PC-9 (cell line): ENCODE data around the gene ME3. TPM values are rescaled to one million over a fixed set of nuclear protein-coding genes. Genes with fewer than 3 reads are reported as not detected.

Experiments
- BruUV-seq: library from RNA; stranded (reverse); fragments of 400-500 nt; replicated peaks from 2 replicates; lab custom pipeline; 2021; lab: Mats Ljungman, UMichigan
- CTCF ChIA-PET: fragments of 300-600 bp; sonication (Branson Sonifier 250); formaldehyde crosslinking; loops from one replicate; lab custom pipeline; 2022; ENCODE audit warnings: antibody characterized with exemption; lab: Charles Lee
- POLR2A ChIA-PET: fragments of 300-600 bp; sonication (Branson Sonifier 250); formaldehyde crosslinking; loops from one replicate; lab custom pipeline; 2022; ENCODE audit warnings: antibody characterized with exemption; ENCODE audit not compliant: unreplicated experiment; lab: Charles Lee
- DNase-seq, 2 experiments: peaks; one replicate each; pipeline versions ENCODE4 v3.0.0 to v3.0.0-alpha.2; 2015 to 2022; ENCODE audit warnings: mixed read lengths in 1 of 2
- H2AFZ ChIP-seq: fragments of 200-600 bp; sonication (generic); 2 replicates; pipeline ENCODE4 v1.8.1; 2017; ENCODE audit warnings: antibody characterized with exemption
- H3F3A ChIP-seq: fragments of 200-600 bp; sonication (generic); 2 replicates; pipeline ENCODE4 v1.8.1; 2017; ENCODE audit warnings: antibody characterized with exemption, mild to moderate bottlenecking, low read depth; ENCODE audit not compliant: insufficient read depth
- H3K27ac ChIP-seq: fragments of 200-600 bp; sonication (generic); 2 replicates; pipeline ENCODE4 v1.6.1; 2016; ENCODE audit warnings: mixed run types
- H3K27me3 ChIP-seq: fragments of 200-600 bp; sonication (generic); 2 replicates; pipeline ENCODE4 v1.6.1; 2016; ENCODE audit warnings: low read depth, mixed run types; ENCODE audit not compliant: insufficient read depth
- H3K36me3 ChIP-seq: fragments of 200-600 bp; sonication (generic); 2 replicates; pipeline ENCODE4 v1.6.1; 2016; ENCODE audit warnings: low read depth, mixed run types
- H3K4me1 ChIP-seq: fragments of 200-600 bp; sonication (generic); replicated peaks from 2 replicates; pipeline ENCODE4 v1.6.1; 2016; ENCODE audit warnings: mixed run types; ENCODE audit not compliant: insufficient read depth
- H3K4me2 ChIP-seq: fragments of 200-600 bp; sonication (generic); 2 replicates; pipeline ENCODE4 v1.6.1; 2017; ENCODE audit warnings: mixed run types
- H3K4me3 ChIP-seq: fragments of 200-600 bp; sonication (generic); 2 replicates; pipeline ENCODE4 v1.6.1; 2016; ENCODE audit warnings: mixed run types
- H3K79me2 ChIP-seq: fragments of 200-600 bp; sonication (generic); 2 replicates; pipeline ENCODE4 v1.6.1; 2017; ENCODE audit warnings: low read depth, mixed run types
- H3K9me2 ChIP-seq: fragments of 200-600 bp; sonication (generic); 2 replicates; pipeline ENCODE4 v1.8.1; 2017; ENCODE audit warnings: mild to moderate bottlenecking; ENCODE audit not compliant: insufficient read depth
- H3K9me3 ChIP-seq: fragments of 200-600 bp; sonication (generic); 2 replicates; pipeline ENCODE4 v1.8.1; 2016; ENCODE audit warnings: low read depth; ENCODE audit not compliant: insufficient read depth
- H4K20me1 ChIP-seq: fragments of 200-600 bp; sonication (generic); 2 replicates; pipeline ENCODE4 v1.8.1; 2017; ENCODE audit not compliant: insufficient read depth
- CTCF ChIP-seq: fragments of 200-600 bp; sonication (generic); conservative IDR thresholded peaks from 2 replicates; pipeline ENCODE4 v1.6.1; 2017; ENCODE audit warnings: mixed run types, antibody characterized with exemption, mild to moderate bottlenecking, moderate library complexity
- EZH2 ChIP-seq: fragments of 200-600 bp; sonication (generic); IDR thresholded peaks from 2 replicates; pipeline ENCODE4 v1.8.0; 2017; ENCODE audit warnings: antibody characterized with exemption, low read depth
- intact Hi-C: fragments of 100-400 bp; cut with micrococcal nuclease; formaldehyde crosslinking; loops from one replicate; pipeline ENCODE4 v1.10.0; 2022; ENCODE audit not compliant: unreplicated experiment
- total RNA-seq: library from RNA; stranded (reverse); gene quantifications from 2 replicates; pipeline ENCODE4 v1.2.3, GENCODE V29; 2021

Gene ME3
- total RNA-seq, 1 experiment from 2014 or later, result 34.0 TPM

- Histone ChIP-seq H3K9me2 (no peaks in the 10 kb centered on the region), H4K20me1 (no peaks in the 10 kb centered on the region), H3K36me3 (no peaks in the 10 kb centered on the region), H3K27me3 (no peaks in the 10 kb centered on the region), H3K79me2 (no peaks in the 10 kb centered on the region), H3K4me3 (no peak overlapping the region), H3K4me2 (no peak overlapping the region), H3K4me1 (no peaks in the 10 kb centered on the region), H3K9me3 (no peaks in the 10 kb centered on the region), H2AFZ (no peak overlapping the region), H3K27ac (no peak overlapping the region), H3F3A (no peaks in the 10 kb centered on the region)
- TF ChIP-seq CTCF, result no peak
- ChIA-PET CTCF (interaction anchor here (0.8 kb wide), 1 partner anchor 193 kb away, joined by 3 read pairs; no protein-coding TSS in a partner anchor), POLR2A (no interaction called here)
- intact Hi-C loops, result no loop called here
- BruUV-seq, result no TSS peak
- DNase-seq, result no peak
These were observed 255.9 kb downstream of the ME3 start for GRCh38 chr11:86416494-86416893.

GRCh38 chr11:86415026-86415425, 257.4 kb downstream of the ME3 start:
- BruUV-seq, result no TSS peak
- POLR2A ChIA-PET, result no interaction called here

GRCh38 chr11:86414032-86414431, 258.4 kb downstream of the ME3 start:
- Histone ChIP-seq H3K9me3 (no peaks in the 10 kb centered on the region), H4K20me1 (no peaks in the 10 kb centered on the region), H3K27me3 (no peaks in the 10 kb centered on the region), H3F3A (no peaks in the 10 kb centered on the region), H3K27ac (no peak overlapping the region), H3K36me3 (no peaks in the 10 kb centered on the region), H3K9me2 (no peaks in the 10 kb centered on the region), H3K79me2 (no peaks in the 10 kb centered on the region), H3K4me3 (no peak overlapping the region), H3K4me1 (no peaks in the 10 kb centered on the region), H3K4me2 (no peak overlapping the region), H2AFZ (no peak overlapping the region)
- no peak for TF ChIP-seq CTCF
- no peak for TF ChIP-seq EZH2
- ChIA-PET CTCF (no interaction called here), POLR2A (no interaction called here)
- DNase-seq, result no peak
- intact Hi-C loops, result no loop called here
- no TSS peak for BruUV-seq

More at GRCh38 chr11:86415026-86415425, 257.4 kb downstream of the ME3 start:
- Histone ChIP-seq H3K4me1 (no peaks in the 10 kb centered on the region), H3K9me2 (no peaks in the 10 kb centered on the region), H3K27me3 (no peaks in the 10 kb centered on the region), H3K4me2 (no peak overlapping the region), H3F3A (no peaks in the 10 kb centered on the region), H2AFZ (no peak overlapping the region), H4K20me1 (no peaks in the 10 kb centered on the region), H3K9me3 (no peaks in the 10 kb centered on the region), H3K79me2 (no peaks in the 10 kb centered on the region), H3K4me3 (no peak overlapping the region), H3K27ac (no peak overlapping the region), H3K36me3 (no peaks in the 10 kb centered on the region)
- DNase-seq, result no peak
- CTCF ChIA-PET, result interaction anchor here (0.5 kb wide), 1 partner anchor 174 kb away, joined by 7 read pairs; no protein-coding TSS in a partner anchor
- intact Hi-C loops, result no loop called here
- TF ChIP-seq CTCF (no peak), EZH2 (no peak)
